Aorta (tissue), 5 donors: Measurements from ENCODE around the gene ZBTB42. TPM values are rescaled to one million over a fixed set of nuclear protein-coding genes. Genes with fewer than 3 reads are reported as not detected.

Experiments used
- ATAC-seq: fragments of 200-7000 bp; cut with Tn5 transposase; one replicate; pipeline ENCODE4 v1.9.1; 2022; ENCODE audit warnings: moderate library complexity; ENCODE audit not compliant: low FRiP score
- DNase-seq, 2 donors: peaks; one replicate each; pipeline ENCODE4 v3.0.0-alpha.2; 2020
- H3K27ac ChIP-seq, 2 donors: one replicate each; pipeline ENCODE4 v1.5.1; 2013; ENCODE audit warnings: low read length in 2 of 2, mild to moderate bottlenecking in 2 of 2, moderate library complexity in 2 of 2, control low read depth in 1 of 2, inconsistent platforms in 1 of 2, low read depth in 1 of 2
- H3K27me3 ChIP-seq, 2 donors: one replicate each; pipeline ENCODE4 v1.6.1; 2013; ENCODE audit warnings: control low read depth in 1 of 2, low read length in 1 of 2, mild to moderate bottlenecking in 1 of 2, moderate library complexity in 1 of 2; ENCODE audit not compliant: insufficient read depth in 2 of 2, control insufficient read depth in 1 of 2
- H3K36me3 ChIP-seq, 2 donors: one replicate each; pipeline ENCODE4 v1.6.1; 2013; ENCODE audit warnings: control low read depth in 1 of 2, low read length in 1 of 2, mild to moderate bottlenecking in 1 of 2; ENCODE audit not compliant: insufficient read depth in 2 of 2, control insufficient read depth in 1 of 2
- H3K4me1 ChIP-seq, 2 donors: one replicate each; pipeline ENCODE4 v1.6.1; 2013; ENCODE audit warnings: low read length in 2 of 2, control low read depth in 1 of 2, mild to moderate bottlenecking in 1 of 2, moderate library complexity in 1 of 2; ENCODE audit not compliant: insufficient read depth in 2 of 2, control insufficient read depth in 1 of 2
- H3K4me3 ChIP-seq, 2 donors: one replicate each; pipeline ENCODE4 v1.5.1; 2013; ENCODE audit warnings: low read length in 2 of 2, control low read depth in 1 of 2, mild to moderate bottlenecking in 1 of 2
- H3K9me3 ChIP-seq: one replicate; pipeline ENCODE4 v1.6.1; 2013; ENCODE audit warnings: mild to moderate bottlenecking, low read length; ENCODE audit not compliant: control insufficient read depth
- WGBS, 2 donors: extraction: QIAGEN DNeasy Blood & Tissue Kit; methylation state at CpG; one replicate each; pipeline ENCODE4 v1.1.7; 2013; 5-methylcytosine and 5-hydroxymethylcytosine counted together
- intact Hi-C, 2 donors: fragments of 100-400 bp; cut with DNase I; formaldehyde crosslinking; loops; one replicate each; pipeline versions ENCODE4 v1.14.2 to v1.15.0; 2022
- polyA plus RNA-seq, 2 donors: library from polyadenylated mRNA; stranded (reverse); fragments of 200-250 nt; gene quantifications; one replicate each; pipeline ENCODE4 v1.2.3, GENCODE V29; 2013
- total RNA-seq, 2 donors: library from RNA; stranded (reverse); fragmentation: NEBNext Ultra II Directional; extraction: Animal tissue kit (Norgen Biotek cat#: 25700); gene quantifications; one replicate each; pipeline ENCODE4 v1.2.1, GENCODE V29; 2021
- donor health status: healthy with polysubstance abuse.
- donor health status: Bipolar disorder and iron deficiency.
- donor health status: DM: no; HTN: no; CAD: no.
- donor health status: DM: no; HTN: no; CAD: no.
- donor health status: DM: yes; HTN: yes; CAD: no.

ZBTB42 gene
- total and polyA plus RNA-seq, 4 donors: 1.6 to 4.7 (median 3.1) TPM

GRCh38 chr14:104756477-104757237, 44.2 kb upstream of the ZBTB42 start:
- DNase-seq (no peak), ATAC-seq (no peak)
- no peak overlapping the region for H3K4me3 ChIP-seq
- WGBS, 2 donors: 81 to 84% methylated on average over 27 of the region's 27 CpGs
- H3K27ac ChIP-seq: no peak overlapping the region
- no peaks in the 10 kb centered on the region for H3K4me1 ChIP-seq
- H3K36me3 ChIP-seq: peaks cover 0 to 5% of the 10 kb centered on the region in 2 donors
- no peaks in the 10 kb centered on the region for H3K27me3 ChIP-seq
- no peaks in the 10 kb centered on the region for H3K9me3 ChIP-seq
- intact Hi-C loops: no loop called here

- intact Hi-C loops: no loop called here
- no peaks in the 10 kb centered on the region for H3K27me3 ChIP-seq
- no peaks in the 10 kb centered on the region for H3K4me1 ChIP-seq
- peaks cover 0 to 5% of the 10 kb centered on the region in 2 donors for H3K36me3 ChIP-seq
- H3K4me3 ChIP-seq: no peak overlapping the region
- H3K9me3 ChIP-seq: no peaks in the 10 kb centered on the region
- ATAC-seq (no peak), DNase-seq (no peak)
- WGBS, 2 donors: 71 to 77% methylated on average over 10 of the region's 10 CpGs
- no peak overlapping the region for H3K27ac ChIP-seq
Measured at GRCh38 chr14:104757238-104757585, 43.7 kb upstream of the ZBTB42 start.

GRCh38 chr14:104757681-104758392, 43.1 kb upstream of the ZBTB42 start:
- ATAC-seq (no peak), DNase-seq (no peak)
- Histone ChIP-seq H3K4me3 (no peak overlapping the region), H3K4me1 (no peaks in the 10 kb centered on the region), H3K27ac (no peak overlapping the region), H3K27me3 (no peaks in the 10 kb centered on the region), H3K36me3 (peaks cover 0 to 5% of the 10 kb centered on the region in 2 donors), H3K9me3 (no peaks in the 10 kb centered on the region)
- 88 to 89% methylated on average over 19 of the region's 19 CpGs for WGBS, 2 donors
- intact Hi-C loops: no loop called here

GRCh38 chr14:104758981-104759969, 41.6 kb upstream of the ZBTB42 start:
- intact Hi-C loops: no loop called here
- Histone ChIP-seq H3K36me3 (peaks cover 0 to 5% of the 10 kb centered on the region in 2 donors), H3K9me3 (no peaks in the 10 kb centered on the region), H3K4me3 (no peak overlapping the region), H3K4me1 (no peaks in the 10 kb centered on the region), H3K27ac (no peak overlapping the region), H3K27me3 (no peaks in the 10 kb centered on the region)
- 83 to 86% methylated on average over 30 of the region's 30 CpGs for WGBS, 2 donors
- DNase-seq (no peak), ATAC-seq (no peak)

- no peak overlapping the region for H3K27ac ChIP-seq
- no peaks in the 10 kb centered on the region for H3K9me3 ChIP-seq
- no peaks in the 10 kb centered on the region for H3K27me3 ChIP-seq
- ATAC-seq: no peak
- no peaks in the 10 kb centered on the region for H3K4me1 ChIP-seq
- no peaks in the 10 kb centered on the region for H3K36me3 ChIP-seq
- intact Hi-C loops: no loop called here
- DNase-seq: no peak
- no peak overlapping the region for H3K4me3 ChIP-seq
- 92 to 94% methylated on average over 3 of the region's 3 CpGs for WGBS, 2 donors
Measured at GRCh38 chr14:104765517-104765916, 35.4 kb upstream of the ZBTB42 start.

- no peak overlapping the region for H3K4me3 ChIP-seq
- H3K27ac ChIP-seq: no peak overlapping the region
- H3K9me3 ChIP-seq: no peaks in the 10 kb centered on the region
- DNase-seq (no peak), ATAC-seq (no peak)
- intact Hi-C loops: no loop called here
- H3K4me1 ChIP-seq: no peaks in the 10 kb centered on the region
- 97 to 99% methylated on average over 4 of the region's 4 CpGs for WGBS, 2 donors
- H3K36me3 ChIP-seq: no peaks in the 10 kb centered on the region
- H3K27me3 ChIP-seq: no peaks in the 10 kb centered on the region
Measured at GRCh38 chr14:104766256-104766862, 34.5 kb upstream of the ZBTB42 start.

- ATAC-seq (no peak), DNase-seq (no peak)
- Histone ChIP-seq H3K27ac (no peak overlapping the region), H3K4me3 (no peak overlapping the region), H3K36me3 (no peaks in the 10 kb centered on the region), H3K27me3 (no peaks in the 10 kb centered on the region), H3K4me1 (no peaks in the 10 kb centered on the region), H3K9me3 (no peaks in the 10 kb centered on the region)
- 86 to 89% methylated on average over 15 of the region's 15 CpGs for WGBS, 2 donors
- intact Hi-C loops: loop anchor here in 1 of 2 donors (1.0 kb wide), 1 partner anchor 28 kb away; the partner anchor contains the start of gene AKT1
Measured at GRCh38 chr14:104766863-104767633, 33.9 kb upstream of the ZBTB42 start.

- Histone ChIP-seq H3K36me3 (no peaks in the 10 kb centered on the region), H3K4me3 (no peak overlapping the region), H3K4me1 (no peaks in the 10 kb centered on the region), H3K9me3 (no peaks in the 10 kb centered on the region), H3K27ac (no peak overlapping the region), H3K27me3 (no peaks in the 10 kb centered on the region)
- no peak for DNase-seq
- no peak for ATAC-seq
- 83 to 91% methylated on average over 5 of the region's 5 CpGs for WGBS, 2 donors
- intact Hi-C loops: loop anchor here in 1 of 2 donors (1.0 kb wide), 1 partner anchor 28 kb away; the partner anchor contains the start of gene AKT1
Measured at GRCh38 chr14:104767634-104767918, 33.3 kb upstream of the ZBTB42 start.
